GM11168 (cell line): ENCODE data around the gene SIGLEC6.

ENCODE experiments used
- in situ Hi-C: fragments of 300-500 bp; cut with MboI; formaldehyde crosslinking; loops from one replicate; pipeline ENCODE4 v1.12.0; 2022; ENCODE audit warnings: low sequenced_read_pairs; ENCODE audit not compliant: unreplicated experiment

Gene SIGLEC6

GRCh38 chr19:51479531-51480331 lies 51.7 kb downstream of the SIGLEC6 start:
- in situ Hi-C loops = no loop called here

GRCh38 chr19:51478381-51479234 lies 52.9 kb downstream of the SIGLEC6 start, which contains the start of gene CEACAM18:
Gene CEACAM18, plus strand, starts transcription at chr19:51478539.
- in situ Hi-C loops = no loop called here

DNA sequence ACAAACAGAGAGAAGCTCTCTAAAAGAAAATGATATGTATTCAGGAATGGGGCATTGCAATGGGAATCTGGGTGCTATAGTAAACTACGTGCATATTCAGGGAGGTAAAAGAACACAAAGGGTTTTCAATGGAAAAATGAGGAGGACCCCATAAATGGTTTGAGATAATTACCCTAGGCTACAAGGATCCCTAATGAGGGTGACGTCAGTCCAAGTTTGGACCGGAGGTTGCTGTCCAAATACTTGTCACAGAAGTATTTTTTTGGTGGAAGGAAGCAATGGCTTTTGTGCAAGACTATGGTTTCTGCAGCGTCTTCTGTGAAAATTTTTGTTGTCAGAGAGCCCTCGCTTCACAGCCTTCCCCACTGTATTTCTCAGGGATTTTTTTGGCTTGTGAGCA lies 54.1 kb downstream of the SIGLEC6 start:
- in situ Hi-C loops = no loop called here

- in situ Hi-C loops = no loop called here
Measured at GRCh38 chr19:51476164-51476563, 55.3 kb downstream of the SIGLEC6 start.

GRCh38 chr19:51473009-51473707 lies 58.3 kb downstream of the SIGLEC6 start:
- in situ Hi-C loops = loop anchor here (5.0 kb wide), 1 partner anchor 179 kb away; no protein-coding TSS in a partner anchor

DNA sequence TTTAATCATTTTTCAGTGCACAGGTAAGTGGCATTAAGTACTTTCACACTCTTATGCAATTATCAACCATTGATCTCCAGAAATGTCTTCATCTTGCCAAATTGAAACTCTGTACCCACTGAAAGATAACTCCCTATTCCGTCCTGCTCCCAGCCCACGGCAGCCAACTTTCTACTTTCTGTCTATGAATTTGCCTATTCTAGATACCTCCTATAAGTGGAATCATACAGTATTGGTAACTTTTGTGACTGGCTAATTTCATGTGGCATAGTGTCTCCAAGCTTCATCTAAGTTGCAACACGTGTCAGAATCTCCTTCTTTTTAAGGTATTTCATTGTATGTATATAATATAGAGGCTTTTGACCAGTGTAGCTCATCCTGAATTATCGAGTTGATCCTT lies 58.9 kb downstream of the SIGLEC6 start:
- in situ Hi-C loops = loop anchor here (5.0 kb wide), 1 partner anchor 180 kb away; no protein-coding TSS in a partner anchor

GRCh38 chr19:51471527-51471926 lies 59.9 kb downstream of the SIGLEC6 start:
- in situ Hi-C loops = loop anchor here (5.0 kb wide), 1 partner anchor 181 kb away; no protein-coding TSS in a partner anchor

GRCh38 chr19:51470966-51471365 lies 60.5 kb downstream of the SIGLEC6 start:
- in situ Hi-C loops = loop anchor here (5.0 kb wide), 1 partner anchor 181 kb away; no protein-coding TSS in a partner anchor

DNA sequence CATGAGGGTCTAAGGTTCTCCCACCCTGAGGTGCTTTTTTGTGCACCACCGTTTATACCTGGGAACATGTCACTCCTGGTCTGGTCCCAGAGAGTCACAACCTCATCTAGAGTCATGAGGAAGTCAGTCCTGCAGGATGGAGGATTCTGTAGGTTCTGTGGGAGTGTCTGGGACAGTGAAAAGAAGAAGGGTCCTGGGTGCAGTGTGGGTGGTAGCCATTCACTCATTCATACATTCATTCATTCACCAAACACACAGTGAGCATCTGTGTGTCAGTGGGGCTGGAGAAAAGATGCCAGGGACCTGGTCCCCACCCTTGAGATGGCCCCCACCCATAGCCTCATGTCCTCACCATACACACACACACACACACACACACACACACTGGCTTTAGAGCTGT lies 61.8 kb downstream of the SIGLEC6 start:
- in situ Hi-C loops = loop anchor here (5.0 kb wide), 1 partner anchor 183 kb away; no protein-coding TSS in a partner anchor

GRCh38 chr19:51469162-51469561 lies 62.3 kb downstream of the SIGLEC6 start:
- in situ Hi-C loops = no loop called here

DNA sequence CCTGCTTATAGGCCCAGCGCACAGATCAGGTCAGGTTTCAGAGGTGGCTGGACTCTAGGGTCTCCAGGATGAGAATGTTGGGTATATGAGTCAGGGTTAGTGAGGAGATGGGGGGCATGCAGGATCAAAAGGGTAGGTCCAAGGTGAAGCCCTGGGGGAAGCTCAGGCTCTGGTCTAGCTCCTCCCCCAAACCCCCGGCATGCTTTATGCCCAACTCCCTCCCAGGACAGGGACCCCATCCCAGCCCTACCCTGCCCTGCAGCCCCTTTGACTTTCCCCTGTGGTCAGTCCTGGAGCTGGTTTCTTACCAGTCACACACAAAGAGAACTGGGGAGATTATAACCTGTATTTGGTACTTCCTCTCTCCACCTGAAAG lies 62.9 kb downstream of the SIGLEC6 start:
- in situ Hi-C loops = no loop called here

GRCh38 chr19:51467864-51468544 lies 63.5 kb downstream of the SIGLEC6 start:
- in situ Hi-C loops = no loop called here
